ENCODE data around the gene ARHGAP24.

Gene ARHGAP24

DNA sequence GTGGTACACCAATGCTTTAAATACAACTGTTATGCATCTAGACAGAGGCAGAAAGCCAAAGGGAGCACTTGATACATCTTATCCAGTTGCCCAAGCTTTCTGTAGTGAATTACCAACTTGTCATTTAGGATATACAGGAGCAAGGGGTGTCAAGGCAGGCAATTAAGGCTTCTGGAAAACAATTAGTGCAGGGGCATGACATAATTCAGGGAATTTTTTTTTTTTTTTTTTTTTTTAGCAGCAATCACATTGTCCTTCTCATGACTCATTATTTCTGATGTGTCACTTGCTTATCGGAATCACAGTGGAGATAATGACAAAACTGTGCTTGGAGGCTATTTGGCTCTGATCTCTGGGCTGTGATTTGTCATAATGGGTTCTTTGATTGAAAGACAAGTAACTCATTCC is 259.5 kb downstream of the ARHGAP24 start:
- DNase-seq (ENCODE audit: insufficient read length, low spot score) (no peak), FAIRE-seq (no peak)
- no peak for TF ChIP-seq POLR2A (IDR thresholded peaks at IDR 0.05; ENCODE audit: low read depth, low read length)

DNA sequence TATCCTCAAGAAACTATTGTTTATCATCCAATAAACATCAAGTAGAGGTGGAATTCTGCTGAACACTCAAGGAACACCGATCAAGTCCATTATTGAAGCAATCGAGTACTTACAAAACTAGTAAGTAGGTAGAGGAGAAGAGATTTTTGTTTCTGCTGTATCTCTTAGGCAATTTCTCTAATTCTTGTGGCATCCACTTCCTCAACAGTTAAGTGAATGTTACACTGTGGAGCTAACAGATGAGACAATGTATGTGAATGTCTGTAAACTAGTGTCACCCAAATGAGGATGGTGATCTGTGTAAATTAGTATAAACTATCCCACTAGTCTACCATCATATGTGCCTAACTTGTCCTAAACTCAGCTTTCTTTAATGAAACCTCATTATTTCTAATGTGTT is 261.6 kb downstream of the ARHGAP24 start:
- FAIRE-seq (no peak), DNase-seq (ENCODE audit: insufficient read length, low spot score) (no peak)
- TF ChIP-seq POLR2A (IDR thresholded peaks at IDR 0.05; ENCODE audit: low read depth, low read length), result no peak

DNA sequence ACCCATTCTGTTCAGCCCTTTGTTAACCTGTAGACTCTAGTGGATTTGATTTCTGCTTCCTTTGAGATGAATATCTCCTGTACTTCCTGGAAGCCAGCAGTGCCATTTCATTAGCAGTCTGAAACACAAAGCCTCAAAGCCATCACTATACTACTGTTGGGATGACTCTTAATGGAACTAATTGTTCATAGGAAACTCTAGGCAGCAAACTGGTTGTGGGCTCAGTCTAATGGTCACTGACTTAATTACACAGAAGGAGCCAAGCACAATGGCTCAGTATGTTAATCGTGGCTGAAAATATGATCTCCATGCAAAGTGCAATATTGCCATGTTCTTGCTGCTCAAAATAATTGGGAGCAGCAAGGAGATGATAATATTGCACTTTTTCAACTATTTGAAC is 262.3 kb downstream of the ARHGAP24 start:
- TF ChIP-seq POLR2A (IDR thresholded peaks at IDR 0.05; ENCODE audit: low read depth, low read length), result no peak
- DNase-seq (ENCODE audit: insufficient read length, low spot score) (no peak), FAIRE-seq (no peak)

DNA sequence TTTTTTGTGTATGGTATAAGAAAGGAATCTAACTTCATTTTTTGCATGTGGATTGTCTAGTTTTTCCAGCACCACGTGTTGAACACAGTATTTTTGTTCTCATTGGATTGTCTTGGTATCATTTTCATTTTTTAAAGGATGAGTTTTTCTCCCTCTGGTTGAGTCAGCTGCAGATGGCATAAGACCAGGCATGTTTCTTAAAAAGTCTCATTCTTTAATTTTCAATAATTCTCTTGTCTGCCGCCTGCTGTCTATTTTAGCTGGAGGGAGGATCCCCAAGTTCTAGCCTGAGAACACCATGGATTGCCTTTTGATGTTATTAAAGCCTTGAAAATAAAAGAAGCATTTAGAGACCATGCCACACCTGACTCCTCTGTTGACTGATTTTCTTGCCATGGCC is 263.8 kb downstream of the ARHGAP24 start:
- FAIRE-seq, result no peak
- TF ChIP-seq POLR2A (IDR thresholded peaks at IDR 0.05; ENCODE audit: low read depth, low read length), result no peak
- no peak for DNase-seq (ENCODE audit: insufficient read length, low spot score)

DNA sequence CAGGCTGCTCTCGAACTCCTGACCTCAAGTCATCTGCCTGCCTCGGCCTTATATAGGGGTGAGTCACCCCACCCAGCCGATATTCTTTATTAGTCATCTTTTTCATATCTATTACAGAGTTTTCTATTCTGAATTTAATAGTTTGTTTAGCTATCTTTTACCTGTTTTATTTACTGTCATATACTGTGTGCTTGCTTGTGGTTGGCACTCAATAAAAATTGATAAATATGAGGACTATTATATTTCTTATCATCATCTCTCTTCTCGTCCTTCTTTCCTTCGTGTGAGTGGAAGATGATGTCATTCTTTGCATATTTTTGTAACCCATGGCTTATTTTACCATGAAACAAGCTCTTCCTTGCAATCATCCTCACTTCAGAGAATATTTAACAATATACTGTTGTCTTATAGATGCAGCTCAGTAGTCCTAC is 265.5 kb downstream of the ARHGAP24 start:
- no peak for TF ChIP-seq POLR2A (IDR thresholded peaks at IDR 0.05; ENCODE audit: low read depth, low read length)
- FAIRE-seq (no peak), DNase-seq (ENCODE audit: insufficient read length, low spot score) (no peak)

DNA sequence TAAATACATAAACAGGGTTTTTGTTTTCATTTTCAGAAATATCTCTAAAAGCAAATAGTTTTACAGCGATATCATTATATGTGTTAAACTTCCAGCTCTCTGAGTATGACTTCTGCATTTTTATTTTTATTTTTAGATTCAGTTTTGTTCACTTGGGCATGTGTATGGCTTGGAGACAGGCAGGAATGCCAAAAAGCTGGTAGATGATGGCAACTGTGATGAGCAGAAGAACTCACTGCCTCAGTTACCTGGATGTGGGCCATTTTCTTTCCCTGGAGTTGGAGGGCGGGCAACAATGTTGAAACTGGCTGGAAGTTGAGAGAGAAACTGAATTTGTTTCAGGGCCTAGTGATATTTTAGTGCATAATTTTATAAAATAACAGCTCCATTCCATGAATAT is 266.4 kb downstream of the ARHGAP24 start:
- no peak for DNase-seq (ENCODE audit: insufficient read length, low spot score)
- no peak for FAIRE-seq
- no peak for TF ChIP-seq POLR2A (IDR thresholded peaks at IDR 0.05; ENCODE audit: low read depth, low read length)

DNA sequence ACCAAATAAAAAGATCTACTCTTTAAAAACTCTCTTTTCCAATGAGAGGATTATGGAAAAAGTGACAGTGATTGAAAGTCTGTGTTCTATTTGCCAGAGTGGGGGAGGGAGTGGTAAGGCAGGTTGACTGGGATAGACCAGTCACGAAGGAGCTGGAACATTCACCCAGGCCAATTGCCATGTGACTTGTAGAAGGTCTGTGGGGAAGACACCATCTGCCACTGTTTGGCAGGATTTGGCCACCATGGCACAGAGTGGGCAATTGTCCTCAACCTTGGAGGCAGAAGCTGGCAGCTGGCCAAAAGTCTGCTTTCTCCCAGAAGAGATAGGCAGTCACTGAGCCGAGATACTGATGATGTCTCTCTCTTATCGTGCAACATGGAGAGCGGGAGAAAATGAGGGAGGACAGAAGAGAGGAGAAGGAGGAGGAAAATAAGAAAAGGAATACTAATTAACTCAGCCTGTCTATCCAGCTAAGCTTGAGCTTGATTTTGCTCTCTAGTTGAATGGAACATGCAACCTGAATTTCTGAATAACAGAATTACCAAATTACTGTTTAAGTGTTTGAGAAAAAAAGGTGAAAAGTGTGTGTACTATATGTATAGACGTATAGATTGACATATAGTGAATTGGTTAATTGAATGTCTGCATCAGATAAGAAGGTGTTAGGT is 267.1 kb downstream of the ARHGAP24 start:
- DNase-seq (ENCODE audit: insufficient read length, low spot score), result no peak
- no peak for FAIRE-seq
- TF ChIP-seq POLR2A (IDR thresholded peaks at IDR 0.05; ENCODE audit: low read depth, low read length), result no peak

DNA sequence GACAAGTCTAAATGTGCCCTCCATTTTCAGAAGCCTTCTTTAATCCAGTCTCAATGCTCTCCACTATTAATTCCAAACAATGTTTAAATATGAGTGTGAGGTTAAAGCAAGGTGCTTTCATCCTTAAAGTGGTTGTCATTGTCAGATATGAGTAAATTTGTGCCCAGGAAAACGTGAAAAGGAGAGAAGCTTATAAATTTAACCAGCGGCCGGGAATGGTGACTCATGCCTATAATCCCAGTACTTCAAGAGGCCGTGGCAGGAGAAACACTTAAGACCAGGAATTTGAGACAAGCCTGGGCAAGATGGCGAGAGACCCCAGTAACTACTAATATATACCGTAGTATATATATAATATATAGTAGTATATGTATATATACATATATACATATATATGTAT is 270.0 kb downstream of the ARHGAP24 start:
- TF ChIP-seq POLR2A (IDR thresholded peaks at IDR 0.05; ENCODE audit: low read depth, low read length), result no peak
- no peak for FAIRE-seq

DNA sequence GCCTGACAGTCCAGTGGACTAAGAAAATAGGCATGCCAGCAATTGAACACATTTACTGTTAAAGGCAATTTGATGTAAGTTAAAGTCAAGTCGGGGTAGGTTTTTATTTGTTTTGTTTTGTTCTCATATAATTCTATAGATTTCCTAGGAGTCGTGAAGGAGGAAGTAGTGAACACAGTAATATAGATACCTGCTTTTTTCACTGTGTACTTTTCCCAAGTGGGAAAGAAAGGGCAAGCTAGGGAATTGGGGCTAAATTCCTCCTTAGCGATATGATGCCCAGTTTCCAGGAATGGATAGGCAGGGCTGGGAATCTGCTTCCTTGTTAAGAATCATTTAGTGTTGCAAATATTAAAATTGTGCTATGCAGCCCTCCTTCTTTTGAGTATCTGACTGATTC is 271.0 kb downstream of the ARHGAP24 start:
- no peak for DNase-seq (ENCODE audit: insufficient read length, low spot score)
- FAIRE-seq, result no peak
- no peak for TF ChIP-seq POLR2A (IDR thresholded peaks at IDR 0.05; ENCODE audit: low read depth, low read length)

More for the DNA sequence above, 270.0 kb downstream of the ARHGAP24 start:
- DNase-seq (ENCODE audit: insufficient read length, low spot score), result no peak

DNA sequence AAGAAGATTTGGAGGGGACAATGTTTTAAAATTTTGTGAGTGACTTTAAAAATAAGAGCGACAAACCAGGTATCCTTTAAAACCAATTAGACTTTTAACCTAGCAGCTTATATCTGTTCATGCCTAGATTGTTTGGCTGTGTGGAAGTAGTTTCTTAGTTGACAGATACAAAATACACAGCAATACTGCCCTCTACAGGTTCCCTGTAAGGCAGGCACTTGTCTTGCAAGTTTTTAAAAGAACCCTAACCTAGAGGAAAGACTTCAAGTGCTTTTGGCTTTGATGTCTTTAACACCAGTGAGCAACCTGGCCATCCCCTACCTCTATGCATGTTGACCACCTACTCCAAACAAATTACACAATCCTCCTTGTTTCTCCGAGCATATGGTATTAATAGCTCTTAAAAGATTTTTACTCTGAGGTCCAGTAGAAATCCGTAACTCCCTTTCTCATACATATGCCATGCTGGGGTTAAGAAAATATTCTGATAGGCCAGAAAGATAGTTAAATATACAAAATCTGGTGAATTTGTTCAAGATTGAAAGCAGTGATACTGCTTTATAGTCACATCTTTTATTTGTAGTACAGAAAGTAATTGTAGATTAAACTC is 273.0 kb downstream of the ARHGAP24 start:
- no peak for TF ChIP-seq POLR2A (IDR thresholded peaks at IDR 0.05; ENCODE audit: low read depth, low read length)
- FAIRE-seq (no peak), DNase-seq (ENCODE audit: insufficient read length, low spot score) (no peak)

DNA sequence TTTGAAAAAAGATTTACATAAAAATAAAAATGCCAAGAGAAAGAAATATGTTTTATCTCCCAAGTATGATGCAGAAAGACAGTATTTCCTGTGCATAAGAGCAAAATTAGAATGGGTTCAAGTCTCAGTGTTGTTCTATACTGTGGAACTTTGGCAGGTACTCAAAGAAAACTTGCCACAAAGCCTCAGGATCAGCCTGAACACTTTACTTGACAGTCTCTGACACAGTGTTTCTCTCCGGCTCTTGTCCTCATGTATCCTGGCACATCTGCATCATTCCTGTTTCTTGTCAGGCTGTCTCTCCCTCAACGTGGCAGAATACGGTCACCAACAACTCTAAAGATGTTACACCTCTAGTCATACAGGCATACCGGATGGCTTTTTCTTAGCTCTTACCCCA is 273.7 kb downstream of the ARHGAP24 start:
- no peak for DNase-seq (ENCODE audit: insufficient read length, low spot score)
- no peak for TF ChIP-seq POLR2A (IDR thresholded peaks at IDR 0.05; ENCODE audit: low read depth, low read length)
- no peak for FAIRE-seq

DNA sequence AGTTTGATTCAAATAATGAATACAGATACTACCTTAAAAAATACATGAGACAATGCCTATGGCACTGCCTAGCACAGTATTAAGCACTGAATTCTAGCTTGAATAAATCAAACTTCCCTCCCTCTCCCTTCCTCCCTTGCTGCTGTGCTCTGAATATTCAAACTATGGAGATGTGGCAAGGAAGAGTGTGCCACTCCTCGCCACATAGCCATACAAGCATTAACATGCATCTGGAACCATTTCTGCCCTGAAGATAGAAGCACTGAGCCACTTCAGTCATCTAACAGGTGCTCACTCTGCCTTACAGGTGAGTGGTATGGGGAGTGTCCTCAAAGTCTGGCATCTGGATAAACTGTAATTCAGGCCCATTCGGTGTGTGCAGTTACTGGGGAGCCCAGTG is 276.9 kb downstream of the ARHGAP24 start:
- FAIRE-seq (no peak), DNase-seq (ENCODE audit: insufficient read length, low spot score) (no peak)
- no peak for TF ChIP-seq POLR2A (IDR thresholded peaks at IDR 0.05; ENCODE audit: low read depth, low read length)

DNA sequence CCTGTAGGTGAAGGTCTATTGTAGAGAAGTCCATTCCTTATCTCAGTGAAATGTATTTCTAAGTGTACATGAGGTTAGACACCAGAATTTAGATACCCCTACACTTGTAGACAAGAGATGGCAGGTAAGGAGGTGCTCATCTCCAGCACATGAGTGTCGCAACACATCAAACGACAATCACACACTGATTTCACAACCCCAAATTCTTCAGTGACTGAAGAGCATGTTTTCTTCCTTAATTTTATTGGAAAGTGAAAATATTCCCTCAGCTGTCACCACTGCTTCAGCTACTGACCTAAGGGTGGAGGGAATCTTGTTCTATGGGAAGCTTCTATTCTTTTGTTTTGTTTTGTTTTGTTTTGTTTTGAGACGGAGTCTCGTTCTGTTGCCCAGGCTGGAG is 280.3 kb downstream of the ARHGAP24 start:
- DNase-seq (ENCODE audit: insufficient read length, low spot score) (no peak), FAIRE-seq (no peak)
- no peak for TF ChIP-seq POLR2A (IDR thresholded peaks at IDR 0.05; ENCODE audit: low read depth, low read length)

DNA sequence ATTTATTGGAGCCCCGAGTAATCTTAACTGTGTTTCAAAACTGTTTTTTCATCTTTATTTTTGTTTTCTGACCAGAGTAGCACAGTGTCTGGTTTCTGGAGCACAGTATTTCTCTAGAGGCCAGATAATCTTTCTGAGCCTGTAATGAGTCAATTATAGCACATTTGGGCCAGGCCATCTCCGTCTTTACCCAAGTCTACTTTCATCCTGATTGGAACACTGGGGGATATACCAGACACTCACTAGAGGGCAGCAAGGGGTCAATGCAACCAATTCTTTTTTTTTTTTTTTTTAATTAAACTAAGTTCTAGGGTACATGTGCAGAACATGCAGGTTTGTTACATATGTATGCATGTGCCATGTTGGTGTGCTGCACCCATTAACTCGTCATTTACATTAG is 282.0 kb downstream of the ARHGAP24 start:
- no peak for FAIRE-seq
- TF ChIP-seq POLR2A (IDR thresholded peaks at IDR 0.05; ENCODE audit: low read depth, low read length), result no peak
- no peak for DNase-seq (ENCODE audit: insufficient read length, low spot score)

DNA sequence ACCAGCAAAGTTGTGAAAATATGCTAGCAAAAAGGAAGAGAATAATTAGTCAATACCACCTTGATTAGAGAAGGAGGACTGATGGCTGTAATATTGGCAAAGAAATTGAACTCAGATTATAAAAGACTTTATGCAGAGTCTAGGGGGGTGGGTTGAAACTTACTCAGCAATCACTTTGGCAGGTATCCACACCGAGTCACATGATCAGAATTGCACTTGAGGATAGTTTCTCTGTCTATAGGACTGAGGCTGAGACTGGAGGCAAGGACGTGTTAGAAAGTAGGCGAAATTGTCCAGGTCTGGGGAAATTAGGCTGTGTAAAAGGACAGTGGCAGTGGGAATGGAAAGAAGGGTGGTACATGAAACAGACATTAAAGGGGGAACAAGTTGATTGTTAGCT is 284.4 kb downstream of the ARHGAP24 start:
- DNase-seq (ENCODE audit: insufficient read length, low spot score) (no peak), FAIRE-seq (no peak)
- TF ChIP-seq POLR2A (IDR thresholded peaks at IDR 0.05; ENCODE audit: low read depth, low read length), result no peak
